Stomach (tissue), 4 donors: Measurements from ENCODE around the gene PCDHGB2.

Experiments used
- CTCF ChIP-seq, 7 experiments: fragments of 450-650 bp in 4 of 7; fragments of 200-600 bp in 3 of 7; sonication (generic) in 3 of 7; IDR thresholded peaks; one replicate each; pipeline ENCODE4 v1.5.1; 2016 to 2019; ENCODE audit warnings: antibody characterized with exemption in 7 of 7, control low read depth in 2 of 7, mild to moderate bottlenecking in 1 of 7
- EP300 ChIP-seq: sonication (generic); formaldehyde crosslinking; IDR thresholded peaks from one replicate; pipeline ENCODE4 v1.6.1; 2017; ENCODE audit warnings: antibody characterized with exemption
- POLR2A ChIP-seq, 4 donors: fragments of 450-650 bp; IDR thresholded peaks; one replicate each; pipeline ENCODE4 v1.6.1; 2016; ENCODE audit warnings: antibody characterized with exemption in 4 of 4, control low read depth in 2 of 4, mild to moderate bottlenecking in 1 of 4, moderate library complexity in 1 of 4

GRCh38 chr5:141374627-141375026 lies 14.8 kb downstream of the PCDHGB2 start:
- no peak for TF ChIP-seq CTCF (IDR thresholded peaks at IDR 0.05)
- no peak for TF ChIP-seq EP300
- TF ChIP-seq POLR2A (IDR thresholded peaks at IDR 0.05) = no peak
